Adrenal gland (tissue), 12 donors: ENCODE measurements around the gene COX14. TPM values are rescaled to one million over a fixed set of nuclear protein-coding genes. Genes with fewer than 3 reads are reported as not detected.

ENCODE experiments used
- DNase-seq, 7 donors: peaks; one replicate each; pipeline ENCODE4 v3.0.0-alpha.2; 2019 to 2020
- H3K27ac ChIP-seq, 5 donors: fragments of 200-600 bp; sonication (generic) in 4 of 5; 1 replicate in 3 of 5; 2 replicates in 2 of 5; pipeline versions ENCODE4 v1.5.1 to v1.8.0; 2016 to 2020; ENCODE audit warnings: mild to moderate bottlenecking in 1 of 5
- H3K27me3 ChIP-seq: fragments of 200-600 bp; 2 replicates; pipeline ENCODE4 v1.8.0; 2021
- H3K36me3 ChIP-seq, 2 donors: fragments of 200-600 bp; replicated peaks in 1 of 2; 1 replicate in 1 of 2; 2 replicates in 1 of 2; pipeline versions ENCODE4 v1.5.1 to v1.8.0; 2018 to 2022
- H3K4me1 ChIP-seq, 2 donors: fragments of 200-600 bp; replicated peaks in 1 of 2; 1 replicate in 1 of 2; 2 replicates in 1 of 2; pipeline versions ENCODE4 v1.5.1 to v1.8.0; 2018 to 2021
- H3K4me3 ChIP-seq, 4 donors: fragments of 200-600 bp; sonication (generic) in 3 of 4; one replicate each; pipeline ENCODE4 v1.5.1; 2016 to 2018
- H3K9me3 ChIP-seq, 3 donors: fragments of 200-600 bp; sonication (generic) in 1 of 3; replicated peaks in 1 of 3; 1 replicate in 2 of 3; 2 replicates in 1 of 3; pipeline versions ENCODE4 v1.5.1 to v1.8.0; 2016 to 2021
- CTCF ChIP-seq, 6 experiments: fragments of 450-650 bp in 4 of 6; fragments of 200-600 bp in 2 of 6; sonication (generic) in 1 of 6; IDR thresholded peaks; 1 replicate in 5 of 6; 2 replicates in 1 of 6; pipeline versions ENCODE4 v1.5.1 to v1.8.0; 2016 to 2021; ENCODE audit warnings: antibody characterized with exemption in 6 of 6, mild to moderate bottlenecking in 2 of 6, moderate library complexity in 1 of 6
- POLR2A ChIP-seq, 2 donors: fragments of 450-650 bp; IDR thresholded peaks; one replicate each; pipeline ENCODE4 v1.6.1; 2017; ENCODE audit warnings: antibody characterized with exemption in 2 of 2, mild to moderate bottlenecking in 2 of 2, moderate library complexity in 1 of 2
- WGBS, 4 donors: extraction: QIAGEN DNeasy Blood & Tissue Kit in 2 of 4; methylation state at CpG; one replicate each; pipeline versions ENCODE4 v1.1.5 to v1.1.7; 2013 to 2017; 5-methylcytosine and 5-hydroxymethylcytosine counted together
- intact Hi-C, 2 donors: fragments of 100-400 bp; cut with DNase I; formaldehyde crosslinking; loops; one replicate each; pipeline versions ENCODE4 v1.14.1 to v1.15.0; 2022 to 2023
- polyA plus RNA-seq, 3 donors: library from polyadenylated mRNA; stranded (reverse); fragments of 200-250 nt in 2 of 3; fragments of 350-450 nt in 1 of 3; fragmentation: Illumina TruSeq in 1 of 3; extraction: RNeasy Lipid Tissue Mini Kit (QIAGEN cat#74804) in 1 of 3; gene quantifications; one replicate each; pipeline ENCODE4 v1.2.3, GENCODE V29; 2013 to 2014
- total RNA-seq, 9 donors: library from RNA; depleted of rRNA in 4 of 9; stranded (reverse); fragments of >200 nt in 4 of 9; fragments of 120-200 nt in 1 of 9; fragmentation: NEBNext Ultra II Directional in 1 of 9; extraction: Animal tissue kit (Norgen Biotek cat#: 25700) in 1 of 9; gene quantifications; one replicate each; pipeline versions ENCODE4 v1.1.0 to v1.2.4, GENCODE V29; 2013 to 2023
- donor health status: healthy with polysubstance abuse.
- donor health status: Bipolar disorder and iron deficiency.
- donor health status: DM: yes; HTN: yes; CAD: no.
- donor health status: DM: no; HTN: no; CAD: no.
- donor health status: DM: no; HTN: no; CAD: no.
- donor health status: DM: yes; HTN: yes; CAD: no.

COX14 gene
- total and polyA plus RNA-seq, 12 donors: 61.2 to 150 (median 93.9) TPM

- TF ChIP-seq CTCF (IDR thresholded peaks at IDR 0.05) (no peak), POLR2A (IDR thresholded peaks at IDR 0.05) (no peak)
- intact Hi-C loops: no loop called here
Observed at GRCh38 chr12:50102131-50102531, 9.9 kb upstream of the COX14 start.

GRCh38 chr12:50102646-50103309, 9.3 kb upstream of the COX14 start:
- no peak for TF ChIP-seq CTCF (IDR thresholded peaks at IDR 0.05)
- TF ChIP-seq POLR2A (IDR thresholded peaks at IDR 0.05): no peak
- DNase-seq: peak in 1 of 7 donors; percentile 11
- Histone ChIP-seq H3K36me3 (peaks cover 0 to 23% of the 10 kb centered on the region in 2 donors), H3K9me3 (no peaks in the 10 kb centered on the region), H3K27ac (peak overlapping the region in 2 of 5 donors; percentile 5 to 53), H3K27me3 (no peaks in the 10 kb centered on the region), H3K4me1 (peaks cover 8 to 26% of the 10 kb centered on the region in 2 donors), H3K4me3 (no peak overlapping the region)
- whole genome bisulfite sequencing, 4 donors: 74 to 77% (median 77%) methylated on average over 5 to 8 of the region's 8 CpGs
- intact Hi-C loops: no loop called here

More at GRCh38 chr12:50102131-50102531, 9.9 kb upstream of the COX14 start:
- peak overlapping the region in 3 of 5 donors; percentile 14 to 53 (median 42) for H3K27ac ChIP-seq
- H3K4me1 ChIP-seq: peaks cover 8 to 26% of the 10 kb centered on the region in 2 donors
- DNase-seq: peak in 1 of 7 donors; percentile 1
- no peaks in the 10 kb centered on the region for H3K9me3 ChIP-seq
- WGBS, 4 donors: 69 to 92% (median 71%) methylated on average over 2 of the region's 2 CpGs
- H3K27me3 ChIP-seq: no peaks in the 10 kb centered on the region
- no peak overlapping the region for H3K4me3 ChIP-seq
- peaks cover 0 to 30% of the 10 kb centered on the region in 2 donors for H3K36me3 ChIP-seq

GRCh38 chr12:50103351-50103750, 8.7 kb upstream of the COX14 start:
- no peak for TF ChIP-seq CTCF (IDR thresholded peaks at IDR 0.05)
- TF ChIP-seq POLR2A (IDR thresholded peaks at IDR 0.05): no peak
- peak overlapping the region in 1 of 5 donors; percentile 5 for H3K27ac ChIP-seq
- intact Hi-C loops: no loop called here

GRCh38 chr12:50103767-50104321, 8.2 kb upstream of the COX14 start, which contains the start of gene GPD1:
GPD1 (plus strand) TSS chr12:50104008; CDS start chr12:50104051, 43 bp downstream.
- TF ChIP-seq POLR2A (IDR thresholded peaks at IDR 0.05): peak in 1 of 2 donors; percentile 72
- no peak for TF ChIP-seq CTCF (IDR thresholded peaks at IDR 0.05)
- DNase-seq: peak; percentile 76 to 88 (median 81)
- intact Hi-C loops: no loop called here
- Histone ChIP-seq H3K27me3 (no peaks in the 10 kb centered on the region), H3K4me3 (no peak within 1 kb of the TSS), H3K9me3 (no peaks in the 10 kb centered on the region), H3K36me3 (peaks cover 0 to 13% of the 10 kb centered on the region in 2 donors), H3K27ac (peak within 1 kb of the TSS in 1 of 5 donors; percentile 5), H3K4me1 (peaks cover 8 to 26% of the 10 kb centered on the region in 2 donors)
- WGBS, 4 donors: 22 to 29% (median 27%) methylated on average over 9 to 13 of the region's 13 CpGs

More at GRCh38 chr12:50103351-50103750, 8.7 kb upstream of the COX14 start:
- Histone ChIP-seq H3K9me3 (no peaks in the 10 kb centered on the region), H3K27me3 (no peaks in the 10 kb centered on the region), H3K4me1 (peaks cover 8 to 26% of the 10 kb centered on the region in 2 donors), H3K36me3 (peaks cover 0 to 18% of the 10 kb centered on the region in 2 donors), H3K4me3 (no peak overlapping the region)
- no peak for DNase-seq
- 94 to 100% (median 95%) methylated on average over 2 of the region's 2 CpGs for WGBS, 4 donors
